Sigmoid colon (tissue), 7 donors: ENCODE measurements around the gene SDK1. TPM values are rescaled to one million over a fixed set of nuclear protein-coding genes. Genes with fewer than 3 reads are reported as not detected.

ENCODE experiments used
- DNase-seq: peaks from one replicate; pipeline ENCODE4 v3.0.0-alpha.2; 2019
- H3K27ac ChIP-seq, 4 donors: fragments of 200-600 bp; sonication (generic); one replicate each; pipeline ENCODE4 v1.5.1; 2016 to 2019; ENCODE audit warnings: mild to moderate bottlenecking in 1 of 4
- H3K27me3 ChIP-seq, 3 donors: fragments of 200-600 bp; sonication (generic); one replicate each; pipeline ENCODE4 v1.5.1; 2019; ENCODE audit warnings: mild to moderate bottlenecking in 1 of 3
- H3K36me3 ChIP-seq, 4 donors: fragments of 200-600 bp; sonication (generic); one replicate each; pipeline ENCODE4 v1.5.1; 2016 to 2019
- H3K4me1 ChIP-seq, 4 donors: fragments of 200-600 bp; sonication (generic); one replicate each; pipeline ENCODE4 v1.5.1; 2017 to 2019
- H3K4me3 ChIP-seq, 4 donors: fragments of 200-600 bp; sonication (generic); one replicate each; pipeline ENCODE4 v1.5.1; 2017 to 2019; ENCODE audit warnings: mild to moderate bottlenecking in 2 of 4, moderate library complexity in 1 of 4
- H3K9me3 ChIP-seq, 4 donors: fragments of 200-600 bp in 3 of 4; sonication (generic) in 3 of 4; one replicate each; pipeline versions ENCODE4 v1.5.1 to v1.6.1; 2013 to 2019
- EP300 ChIP-seq, 4 donors: sonication (generic); formaldehyde crosslinking; IDR thresholded peaks; one replicate each; pipeline ENCODE4 v1.6.1; 2017; ENCODE audit warnings: antibody characterized with exemption in 4 of 4
- POLR2A ChIP-seq, 2 donors: fragments of 450-650 bp; IDR thresholded peaks; one replicate each; pipeline ENCODE4 v1.6.1; 2016; ENCODE audit warnings: antibody characterized with exemption in 2 of 2, mild to moderate bottlenecking in 2 of 2, moderate library complexity in 2 of 2
- POLR2AphosphoS5 ChIP-seq, 4 donors: sonication (generic); formaldehyde crosslinking; IDR thresholded peaks; one replicate each; pipeline ENCODE4 v1.6.1; 2017; ENCODE audit warnings: antibody characterized with exemption in 4 of 4
- WGBS, 2 donors: extraction: QIAGEN DNeasy Blood & Tissue Kit; methylation state at CpG; one replicate each; pipeline ENCODE4 v1.1.7; 2013; 5-methylcytosine and 5-hydroxymethylcytosine counted together
- intact Hi-C: fragments of 100-400 bp; cut with DNase I; formaldehyde crosslinking; loops from one replicate; pipeline ENCODE4 v1.15.1; 2023
- polyA plus RNA-seq, 3 donors: library from polyadenylated mRNA; stranded (reverse); fragments of 200-250 nt; gene quantifications; one replicate each; pipeline ENCODE4 v1.2.3, GENCODE V29; 2013
- total RNA-seq, 4 donors: library from RNA; depleted of rRNA; stranded (reverse); fragments of >200 nt; gene quantifications; one replicate each; pipeline ENCODE4 v1.1.0, GENCODE V29; 2016
- TF ChIP-seq, protein P1 (sequence below), 4 experiments: fragments of 450-650 bp in 3 of 4; fragments of 200-600 bp in 1 of 4; IDR thresholded peaks; one replicate each; pipeline ENCODE4 v1.5.1; 2016 to 2019; ENCODE audit warnings: antibody characterized with exemption in 4 of 4, mild to moderate bottlenecking in 3 of 4, moderate library complexity in 2 of 4
- donor health status: healthy with polysubstance abuse.
- donor health status: Bipolar disorder and iron deficiency.
- donor health status: healthy.

SDK1 gene
- total and polyA plus RNA-seq, 7 donors = under 0.01 to 23.0 (median 10.0) TPM; not detected in 1

GRCh38 chr7:3453398-3453797, 152.3 kb downstream of the SDK1 start:
- no peaks in the 10 kb centered on the region for H3K4me1 ChIP-seq
- intact Hi-C loops = no loop called here

GRCh38 chr7:3455806-3456595, 154.9 kb downstream of the SDK1 start:
- intact Hi-C loops = no loop called here
- Histone ChIP-seq H3K27ac (no peak overlapping the region), H3K4me1 (no peaks in the 10 kb centered on the region), H3K27me3 (no peaks in the 10 kb centered on the region), H3K9me3 (no peaks in the 10 kb centered on the region), H3K4me3 (no peak overlapping the region), H3K36me3 (no peaks in the 10 kb centered on the region)
- WGBS, 2 donors = 92 to 94% methylated on average over 1 of the region's 1 CpG
- TF ChIP-seq POLR2A (IDR thresholded peaks at IDR 0.05) (no peak), POLR2AphosphoS5 (IDR thresholded peaks at IDR 0.05) (no peak), EP300 (IDR thresholded peaks at IDR 0.05) (no peak)
- TF ChIP-seq, protein P1, sequence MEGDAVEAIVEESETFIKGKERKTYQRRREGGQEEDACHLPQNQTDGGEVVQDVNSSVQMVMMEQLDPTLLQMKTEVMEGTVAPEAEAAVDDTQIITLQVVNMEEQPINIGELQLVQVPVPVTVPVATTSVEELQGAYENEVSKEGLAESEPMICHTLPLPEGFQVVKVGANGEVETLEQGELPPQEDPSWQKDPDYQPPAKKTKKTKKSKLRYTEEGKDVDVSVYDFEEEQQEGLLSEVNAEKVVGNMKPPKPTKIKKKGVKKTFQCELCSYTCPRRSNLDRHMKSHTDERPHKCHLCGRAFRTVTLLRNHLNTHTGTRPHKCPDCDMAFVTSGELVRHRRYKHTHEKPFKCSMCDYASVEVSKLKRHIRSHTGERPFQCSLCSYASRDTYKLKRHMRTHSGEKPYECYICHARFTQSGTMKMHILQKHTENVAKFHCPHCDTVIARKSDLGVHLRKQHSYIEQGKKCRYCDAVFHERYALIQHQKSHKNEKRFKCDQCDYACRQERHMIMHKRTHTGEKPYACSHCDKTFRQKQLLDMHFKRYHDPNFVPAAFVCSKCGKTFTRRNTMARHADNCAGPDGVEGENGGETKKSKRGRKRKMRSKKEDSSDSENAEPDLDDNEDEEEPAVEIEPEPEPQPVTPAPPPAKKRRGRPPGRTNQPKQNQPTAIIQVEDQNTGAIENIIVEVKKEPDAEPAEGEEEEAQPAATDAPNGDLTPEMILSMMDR (IDR thresholded peaks at IDR 0.05) = no peak
- no peak for DNase-seq

More at GRCh38 chr7:3453398-3453797, 152.3 kb downstream of the SDK1 start:
- no peak overlapping the region for H3K4me3 ChIP-seq
- TF ChIP-seq POLR2A (IDR thresholded peaks at IDR 0.05) (no peak), POLR2AphosphoS5 (IDR thresholded peaks at IDR 0.05) (no peak)
- TF ChIP-seq, protein P1 (IDR thresholded peaks at IDR 0.05) = no peak
- no peak for DNase-seq
- H3K27ac ChIP-seq = no peak overlapping the region
- WGBS, 2 donors = 87 to 93% methylated on average over 3 of the region's 3 CpGs
- H3K9me3 ChIP-seq = no peaks in the 10 kb centered on the region
- no peaks in the 10 kb centered on the region for H3K36me3 ChIP-seq
- no peaks in the 10 kb centered on the region for H3K27me3 ChIP-seq

GRCh38 chr7:3459111-3459510, 158.1 kb downstream of the SDK1 start:
- no peak overlapping the region for H3K4me3 ChIP-seq
- H3K27ac ChIP-seq = no peak overlapping the region
- TF ChIP-seq POLR2A (IDR thresholded peaks at IDR 0.05) = no peak
- TF ChIP-seq POLR2AphosphoS5 (IDR thresholded peaks at IDR 0.05) = no peak
- TF ChIP-seq, protein P1 (IDR thresholded peaks at IDR 0.05) = no peak
- TF ChIP-seq EP300 (IDR thresholded peaks at IDR 0.05) = no peak
- H3K27me3 ChIP-seq = no peaks in the 10 kb centered on the region
- H3K4me1 ChIP-seq = no peaks in the 10 kb centered on the region
- intact Hi-C loops = no loop called here
- 85 to 89% methylated on average over 2 of the region's 2 CpGs for WGBS, 2 donors
- no peaks in the 10 kb centered on the region for H3K36me3 ChIP-seq
- H3K9me3 ChIP-seq = no peaks in the 10 kb centered on the region
- DNase-seq = no peak

DNA sequence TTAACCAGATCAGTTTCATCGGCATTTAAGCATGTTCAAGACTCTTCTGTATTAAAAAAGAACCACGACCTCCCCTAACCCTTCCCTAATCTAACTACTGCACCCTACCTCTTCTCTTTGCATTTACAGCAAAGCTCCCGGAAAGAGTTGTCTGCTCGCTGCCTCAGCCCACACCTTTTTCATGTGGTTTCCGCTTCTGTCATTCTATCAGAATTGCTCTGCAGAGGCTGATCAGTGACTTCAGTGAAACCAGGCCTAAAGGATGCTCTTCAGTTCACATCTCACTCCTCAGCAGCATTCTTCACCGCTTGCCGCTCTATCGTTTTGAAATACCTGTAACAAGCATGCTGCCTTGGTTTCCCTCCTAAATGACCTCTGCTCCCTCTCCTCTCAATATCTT, 160.9 kb downstream of the SDK1 start:
- intact Hi-C loops = no loop called here
- TF ChIP-seq POLR2AphosphoS5 (IDR thresholded peaks at IDR 0.05) = no peak
- TF ChIP-seq POLR2A (IDR thresholded peaks at IDR 0.05) = no peak
- TF ChIP-seq, protein P1 (IDR thresholded peaks at IDR 0.05) = no peak
- TF ChIP-seq EP300 (IDR thresholded peaks at IDR 0.05) = no peak
- H3K4me1 ChIP-seq = no peaks in the 10 kb centered on the region
- H3K36me3 ChIP-seq = no peaks in the 10 kb centered on the region
- H3K27me3 ChIP-seq = no peaks in the 10 kb centered on the region
- DNase-seq = no peak
- no peak overlapping the region for H3K27ac ChIP-seq
- WGBS, 2 donors = 74 to 89% methylated on average over 8 of the region's 8 CpGs
- no peaks in the 10 kb centered on the region for H3K9me3 ChIP-seq
- H3K4me3 ChIP-seq = no peak overlapping the region
